Tibial nerve (tissue), 4 donors: ENCODE measurements around the gene LMBR1. TPM values are rescaled to one million over a fixed set of nuclear protein-coding genes. Genes with fewer than 3 reads are reported as not detected.

Experiments used
- DNase-seq, 2 donors: peaks; one replicate each; pipeline ENCODE4 v3.0.0-alpha.2; 2019; ENCODE audit warnings: low spot score in 2 of 2
- H3K27ac ChIP-seq, 4 donors: fragments of 200-600 bp; sonication (generic) in 3 of 4; one replicate each; pipeline ENCODE4 v1.5.1; 2017 to 2019; ENCODE audit warnings: mild to moderate bottlenecking in 1 of 4
- H3K27me3 ChIP-seq, 2 donors: fragments of 200-600 bp; sonication (generic) in 1 of 2; one replicate each; pipeline versions ENCODE4 v1.5.1 to v1.6.0; 2017 to 2019
- H3K36me3 ChIP-seq, 3 donors: fragments of 200-600 bp; sonication (generic); one replicate each; pipeline ENCODE4 v1.5.1; 2018 to 2019
- H3K4me1 ChIP-seq, 4 donors: fragments of 200-600 bp; sonication (generic) in 3 of 4; one replicate each; pipeline ENCODE4 v1.5.1; 2017 to 2019
- H3K4me3 ChIP-seq, 4 donors: fragments of 200-600 bp; sonication (generic) in 3 of 4; one replicate each; pipeline ENCODE4 v1.5.1; 2017 to 2019; ENCODE audit warnings: mild to moderate bottlenecking in 1 of 4, moderate library complexity in 1 of 4
- H3K9me3 ChIP-seq, 4 donors: fragments of 200-600 bp; sonication (generic) in 3 of 4; one replicate each; pipeline ENCODE4 v1.5.1; 2017 to 2019
- EP300 ChIP-seq, 2 donors: sonication (generic); formaldehyde crosslinking; IDR thresholded peaks; one replicate each; pipeline ENCODE4 v1.6.1; 2017; ENCODE audit warnings: antibody characterized with exemption in 2 of 2, mild to moderate bottlenecking in 1 of 2
- POLR2A ChIP-seq, 2 donors: fragments of 450-650 bp; IDR thresholded peaks; one replicate each; pipeline ENCODE4 v1.6.1; 2017; ENCODE audit warnings: antibody characterized with exemption in 2 of 2, mild to moderate bottlenecking in 2 of 2, moderate library complexity in 2 of 2
- WGBS, 2 donors: methylation state at CpG; one replicate each; pipeline ENCODE4 v1.1.5; 2018; 5-methylcytosine and 5-hydroxymethylcytosine counted together
- total RNA-seq, 4 donors: library from RNA; depleted of rRNA; stranded (reverse); fragments of >200 nt; gene quantifications; one replicate each; pipeline ENCODE4 v1.1.0, GENCODE V29; 2016
- TF ChIP-seq, protein P1 (sequence below), 5 experiments: fragments of 200-600 bp in 3 of 5; fragments of 450-650 bp in 2 of 5; sonication (generic) in 3 of 5; IDR thresholded peaks; one replicate each; pipeline ENCODE4 v1.5.1; 2016 to 2019; ENCODE audit warnings: antibody characterized with exemption in 5 of 5, mild to moderate bottlenecking in 3 of 5, moderate library complexity in 2 of 5

The LMBR1 gene
- total RNA-seq, 4 donors from 2014 or later = 48.1 to 139 (median 77.3) TPM

DNA sequence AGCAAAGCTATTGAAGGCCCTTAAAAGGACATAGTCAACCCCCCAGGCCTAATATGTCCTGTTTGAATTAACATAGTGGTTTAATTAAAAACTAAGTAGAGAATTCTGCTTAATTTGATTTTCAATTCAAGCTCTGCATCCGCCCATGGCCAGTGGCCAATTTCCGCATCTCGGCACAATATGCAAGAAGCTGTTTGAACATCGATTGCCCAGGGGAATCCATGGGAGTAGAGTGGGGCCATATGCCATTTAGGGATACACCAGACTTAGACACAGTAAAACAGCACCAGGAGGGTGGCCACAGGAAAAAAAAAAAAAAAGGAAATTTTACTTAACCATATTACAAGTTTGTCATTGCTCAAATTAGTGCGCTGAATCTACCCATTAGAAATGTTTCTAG lies 100.4 kb downstream of the LMBR1 start:
- Histone ChIP-seq H3K27me3 (no peaks in the 10 kb centered on the region), H3K9me3 (no peaks in the 10 kb centered on the region), H3K4me3 (no peak overlapping the region), H3K36me3 (peaks cover 0 to 17% (median 0%) of the 10 kb centered on the region in 3 donors), H3K4me1 (peaks cover 0 to 5% (median 2%) of the 10 kb centered on the region in 4 donors), H3K27ac (no peak overlapping the region)
- WGBS, 2 donors = 91% methylated on average over 5 of the region's 5 CpGs
- TF ChIP-seq EP300 (IDR thresholded peaks at IDR 0.05) = no peak
- TF ChIP-seq, protein P1, sequence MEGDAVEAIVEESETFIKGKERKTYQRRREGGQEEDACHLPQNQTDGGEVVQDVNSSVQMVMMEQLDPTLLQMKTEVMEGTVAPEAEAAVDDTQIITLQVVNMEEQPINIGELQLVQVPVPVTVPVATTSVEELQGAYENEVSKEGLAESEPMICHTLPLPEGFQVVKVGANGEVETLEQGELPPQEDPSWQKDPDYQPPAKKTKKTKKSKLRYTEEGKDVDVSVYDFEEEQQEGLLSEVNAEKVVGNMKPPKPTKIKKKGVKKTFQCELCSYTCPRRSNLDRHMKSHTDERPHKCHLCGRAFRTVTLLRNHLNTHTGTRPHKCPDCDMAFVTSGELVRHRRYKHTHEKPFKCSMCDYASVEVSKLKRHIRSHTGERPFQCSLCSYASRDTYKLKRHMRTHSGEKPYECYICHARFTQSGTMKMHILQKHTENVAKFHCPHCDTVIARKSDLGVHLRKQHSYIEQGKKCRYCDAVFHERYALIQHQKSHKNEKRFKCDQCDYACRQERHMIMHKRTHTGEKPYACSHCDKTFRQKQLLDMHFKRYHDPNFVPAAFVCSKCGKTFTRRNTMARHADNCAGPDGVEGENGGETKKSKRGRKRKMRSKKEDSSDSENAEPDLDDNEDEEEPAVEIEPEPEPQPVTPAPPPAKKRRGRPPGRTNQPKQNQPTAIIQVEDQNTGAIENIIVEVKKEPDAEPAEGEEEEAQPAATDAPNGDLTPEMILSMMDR (IDR thresholded peaks at IDR 0.05) = no peak
- no peak for TF ChIP-seq POLR2A (IDR thresholded peaks at IDR 0.05)
- no peak for DNase-seq

DNA sequence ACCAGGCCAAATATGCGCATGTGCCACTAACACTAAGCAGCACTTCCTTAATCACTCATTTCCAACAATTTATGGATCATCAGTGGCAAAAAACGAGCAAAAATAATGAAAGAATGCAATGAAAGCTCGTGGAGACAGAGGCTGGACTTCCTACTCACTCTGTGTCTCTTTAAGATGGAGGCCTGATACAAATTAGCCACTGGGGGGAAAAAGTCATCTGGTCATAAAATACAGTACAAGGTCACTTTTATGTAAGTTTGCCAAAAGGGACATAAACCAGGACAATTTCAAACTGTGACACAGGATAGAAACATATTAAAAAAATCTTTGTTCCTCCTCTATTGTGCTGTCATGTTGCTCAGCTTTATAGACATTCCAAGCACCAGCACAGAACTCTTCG lies 101.7 kb downstream of the LMBR1 start:
- no peak for DNase-seq
- Histone ChIP-seq H3K4me1 (peaks cover 0 to 5% (median 0%) of the 10 kb centered on the region in 4 donors), H3K9me3 (no peaks in the 10 kb centered on the region), H3K36me3 (peaks cover 0 to 17% (median 0%) of the 10 kb centered on the region in 3 donors), H3K27me3 (no peaks in the 10 kb centered on the region), H3K27ac (no peak overlapping the region), H3K4me3 (no peak overlapping the region)
- 59 to 62% methylated on average over 4 of the region's 4 CpGs for WGBS, 2 donors
- TF ChIP-seq EP300 (IDR thresholded peaks at IDR 0.05) (no peak), POLR2A (IDR thresholded peaks at IDR 0.05) (no peak)
- TF ChIP-seq, protein P1 (IDR thresholded peaks at IDR 0.05) = no peak

DNA sequence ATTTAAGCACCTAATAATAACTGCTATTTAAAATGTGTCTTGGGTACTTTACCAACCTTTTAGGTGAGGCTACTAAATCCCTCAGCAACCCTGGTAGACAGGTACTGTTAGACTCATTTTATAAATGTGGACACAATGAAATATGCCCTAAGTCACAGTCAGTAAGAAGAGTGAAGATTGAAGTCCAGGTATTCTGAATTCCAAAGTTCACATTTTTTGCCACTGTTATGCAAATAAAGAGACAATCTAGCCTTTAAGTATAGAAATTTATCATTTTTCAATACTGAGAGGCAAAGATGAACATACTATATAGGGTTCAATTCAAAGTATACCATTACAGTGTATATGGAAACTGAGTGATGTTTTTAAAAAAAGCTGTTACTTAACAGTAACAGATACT lies 102.7 kb downstream of the LMBR1 start:
- Histone ChIP-seq H3K36me3 (peaks cover 0 to 12% (median 0%) of the 10 kb centered on the region in 3 donors), H3K27me3 (no peaks in the 10 kb centered on the region), H3K4me3 (no peak overlapping the region), H3K4me1 (peaks cover 0 to 5% (median 0%) of the 10 kb centered on the region in 4 donors), H3K9me3 (no peaks in the 10 kb centered on the region), H3K27ac (no peak overlapping the region)
- DNase-seq = no peak
- TF ChIP-seq POLR2A (IDR thresholded peaks at IDR 0.05) = no peak
- TF ChIP-seq, protein P1 (IDR thresholded peaks at IDR 0.05) = no peak
- TF ChIP-seq EP300 (IDR thresholded peaks at IDR 0.05) = no peak

DNA sequence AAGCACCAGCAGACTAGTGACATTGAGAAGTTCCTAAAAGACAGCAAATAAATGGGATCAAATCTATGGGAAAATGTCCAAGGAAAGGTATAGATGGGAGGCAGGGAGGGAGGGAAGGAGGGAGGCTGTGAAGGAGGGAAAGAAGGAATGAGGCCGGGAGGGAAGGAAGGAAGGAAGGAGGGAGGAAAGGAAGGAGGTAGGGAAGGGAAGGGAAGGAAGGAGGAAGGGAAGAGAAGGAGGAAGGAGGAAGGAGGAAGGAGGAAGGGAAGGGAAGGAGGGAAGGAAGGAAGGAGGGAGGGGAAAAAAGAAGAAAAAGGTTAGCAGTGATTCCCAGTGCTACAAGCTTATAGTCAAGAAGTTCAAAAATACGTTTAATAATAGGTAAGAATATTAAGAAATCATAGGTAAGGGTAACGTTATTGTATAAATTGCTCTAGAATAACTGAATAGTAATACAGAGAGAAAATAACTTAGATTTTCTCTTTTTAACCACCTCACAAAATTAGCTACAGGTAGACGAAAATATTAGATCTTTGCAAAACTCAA lies 106.9 kb downstream of the LMBR1 start:
- Histone ChIP-seq H3K27me3 (no peaks in the 10 kb centered on the region), H3K27ac (no peak overlapping the region), H3K4me3 (no peak overlapping the region), H3K36me3 (peaks cover 0 to 4% (median 0%) of the 10 kb centered on the region in 3 donors), H3K9me3 (no peaks in the 10 kb centered on the region), H3K4me1 (no peaks in the 10 kb centered on the region)
- TF ChIP-seq, protein P1 (IDR thresholded peaks at IDR 0.05) = no peak
- TF ChIP-seq EP300 (IDR thresholded peaks at IDR 0.05) = no peak
- no peak for TF ChIP-seq POLR2A (IDR thresholded peaks at IDR 0.05)
- WGBS, 2 donors = 94% methylated on average over 4 of the region's 4 CpGs
- no peak for DNase-seq

DNA sequence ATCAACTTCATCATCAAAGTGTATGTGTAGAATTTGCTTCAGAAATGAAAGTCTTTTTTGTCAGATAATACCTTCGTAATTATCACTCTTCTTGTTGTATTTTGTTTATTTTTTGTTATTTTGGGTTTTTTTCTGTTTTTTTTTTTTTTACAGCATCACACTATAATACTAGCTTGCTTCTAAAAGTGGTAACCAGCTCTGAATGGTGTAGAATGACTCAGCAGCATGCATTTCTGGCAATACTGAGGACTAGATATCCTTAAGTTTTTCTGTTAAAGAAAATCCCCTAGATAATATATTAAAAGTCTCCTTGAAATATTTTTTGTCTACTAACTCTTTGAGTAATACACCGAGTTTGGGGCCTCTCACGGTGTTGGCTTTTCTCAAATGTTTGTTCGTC lies 109.1 kb downstream of the LMBR1 start:
- no peaks in the 10 kb centered on the region for H3K4me1 ChIP-seq
- H3K27me3 ChIP-seq = no peaks in the 10 kb centered on the region
- TF ChIP-seq POLR2A (IDR thresholded peaks at IDR 0.05) (no peak), EP300 (IDR thresholded peaks at IDR 0.05) (no peak)
- TF ChIP-seq, protein P1 (IDR thresholded peaks at IDR 0.05) = no peak
- 94% methylated on average over 4 of the region's 4 CpGs for WGBS, 2 donors
- no peaks in the 10 kb centered on the region for H3K9me3 ChIP-seq
- H3K36me3 ChIP-seq = peaks cover 0 to 4% (median 0%) of the 10 kb centered on the region in 3 donors
- DNase-seq = no peak
- H3K4me3 ChIP-seq = no peak overlapping the region
- H3K27ac ChIP-seq = no peak overlapping the region
